Stimulated activated CD4-positive, alpha-beta T cell treated with anti-CD3 and anti-CD28 coated beads, Interleukin-1b, Interleukin-23, amount 100 ng/mL, for 24 hours (primary cell): ENCODE results near the gene CDC42.

Source experiments
- DNase-seq, 4 experiments: peaks; one replicate each; pipeline ENCODE4 v3.0.0-alpha.2; 2020; ENCODE audit warnings: low read depth in 4 of 4, low spot score in 1 of 4

The CDC42 gene

GRCh38 chr1:22074803-22075202, 22.3 kb downstream of the CDC42 start:
- no peak for DNase-seq

- no peak for DNase-seq
These were observed 23.2 kb downstream of the CDC42 start for GRCh38 chr1:22075718-22076117.

GRCh38 chr1:22076346-22076745, 23.8 kb downstream of the CDC42 start:
- no peak for DNase-seq

- DNase-seq: no peak
These were observed 25.2 kb downstream of the CDC42 start for GRCh38 chr1:22077728-22078127.

- DNase-seq: no peak
These were observed 25.6 kb downstream of the CDC42 start for GRCh38 chr1:22078133-22078532.

GRCh38 chr1:22080191-22080590, 27.7 kb downstream of the CDC42 start:
- no peak for DNase-seq

- DNase-seq: no peak
These were observed 35.8 kb downstream of the CDC42 start for GRCh38 chr1:22088331-22088730.

GRCh38 chr1:22089134-22089571, 36.6 kb downstream of the CDC42 start:
- no peak for DNase-seq

GRCh38 chr1:22089787-22090186, 37.3 kb downstream of the CDC42 start:
- no peak for DNase-seq

- no peak for DNase-seq
These were observed 38.4 kb downstream of the CDC42 start for GRCh38 chr1:22090867-22091266.

GRCh38 chr1:22092026-22092768, 39.7 kb downstream of the CDC42 start:
- peak in 3 of 4 experiments; percentile 12 to 50 (median 16) for DNase-seq

- DNase-seq: no peak
These were observed 41.0 kb downstream of the CDC42 start for GRCh38 chr1:22093513-22093912.

GRCh38 chr1:22096036-22096435, 43.5 kb downstream of the CDC42 start:
- DNase-seq: no peak

GRCh38 chr1:22096463-22096862, 44.0 kb downstream of the CDC42 start:
- no peak for DNase-seq

- DNase-seq: no peak
These were observed 46.2 kb downstream of the CDC42 start for GRCh38 chr1:22098752-22099151.

- DNase-seq: no peak
These were observed 47.7 kb downstream of the CDC42 start for GRCh38 chr1:22100168-22100567.

GRCh38 chr1:22101199-22101598, 48.7 kb downstream of the CDC42 start:
- DNase-seq: no peak

- DNase-seq: no peak
These were observed 49.5 kb downstream of the CDC42 start for GRCh38 chr1:22101995-22102394.

- no peak for DNase-seq
These were observed 50.2 kb downstream of the CDC42 start for GRCh38 chr1:22102746-22103145.

GRCh38 chr1:22104094-22104493, 51.6 kb downstream of the CDC42 start:
- DNase-seq: no peak

- no peak for DNase-seq
These were observed 52.4 kb downstream of the CDC42 start for GRCh38 chr1:22104865-22105437.

- no peak for DNase-seq
These were observed 53.2 kb downstream of the CDC42 start for GRCh38 chr1:22105611-22106207.
